ENCODE results near the gene KRTAP9-9. TPM values are rescaled to one million over a fixed set of nuclear protein-coding genes. Genes with fewer than 3 reads are reported as not detected.

KRTAP9-9 gene
- total RNA-seq, 1 experiment from 2014 or later = not detected

Small RNAs within 50 kb of the gene (small RNA-seq; reads per million reads assigned to genes)
- 0 reads per million in 2 experiments for gene KRTAP9-10P

Other genes with a start within 250 kb of the KRTAP9-9 start
- gene KRTAP3-1, start 246.3 kb upstream of the KRTAP9-9 start, total RNA-seq (2014; rRNA removed; shearing (Covaris generic)) = not detected in 2 replicates
- not detected in 2 replicates for gene KRTAP1-5, start 228.2 kb upstream of the KRTAP9-9 start, total RNA-seq (2014; rRNA removed; shearing (Covaris generic))
- not detected in 2 replicates for gene KRTAP1-4, start 225.2 kb upstream of the KRTAP9-9 start, total RNA-seq (2014; rRNA removed; shearing (Covaris generic))
- gene KRTAP1-3, start 220.5 kb upstream of the KRTAP9-9 start, total RNA-seq (2014; rRNA removed; shearing (Covaris generic)) = not detected in 2 replicates
- gene KRTAP1-1, start 213.9 kb upstream of the KRTAP9-9 start, total RNA-seq (2014; rRNA removed; shearing (Covaris generic)) = not detected in 2 replicates
- not detected in 2 replicates for gene KRTAP2-1, start 208.1 kb upstream of the KRTAP9-9 start, total RNA-seq (2014; rRNA removed; shearing (Covaris generic))
- gene KRTAP2-2, start 200.2 kb upstream of the KRTAP9-9 start, total RNA-seq (2014; rRNA removed; shearing (Covaris generic)) = not detected in 2 replicates
- not detected in 2 replicates for gene KRTAP2-3, start 195.3 kb upstream of the KRTAP9-9 start, total RNA-seq (2014; rRNA removed; shearing (Covaris generic))
- not detected in 2 replicates for gene KRTAP2-4, start 189.5 kb upstream of the KRTAP9-9 start, total RNA-seq (2014; rRNA removed; shearing (Covaris generic))
- not detected in 2 replicates for gene KRTAP4-7, start 171.2 kb upstream of the KRTAP9-9 start, total RNA-seq (2014; rRNA removed; shearing (Covaris generic))
- not detected in 2 replicates for gene KRTAP4-8, start 157.2 kb upstream of the KRTAP9-9 start, total RNA-seq (2014; rRNA removed; shearing (Covaris generic))
- not detected in 2 replicates for gene KRTAP4-16, start 153.2 kb upstream of the KRTAP9-9 start, total RNA-seq (2014; rRNA removed; shearing (Covaris generic))
- gene KRTAP4-9, start 150.0 kb upstream of the KRTAP9-9 start, total RNA-seq (2014; rRNA removed; shearing (Covaris generic)) = not detected in 2 replicates
- not detected in 2 replicates for gene KRTAP4-11, start 137.0 kb upstream of the KRTAP9-9 start, total RNA-seq (2014; rRNA removed; shearing (Covaris generic))
- not detected in 2 replicates for gene KRTAP4-12, start 131.2 kb upstream of the KRTAP9-9 start, total RNA-seq (2014; rRNA removed; shearing (Covaris generic))
- not detected in 2 replicates for gene KRTAP4-6, start 114.8 kb upstream of the KRTAP9-9 start, total RNA-seq (2014; rRNA removed; shearing (Covaris generic))
- not detected in 2 replicates for gene KRTAP4-5, start 105.6 kb upstream of the KRTAP9-9 start, total RNA-seq (2014; rRNA removed; shearing (Covaris generic))
- gene KRTAP4-4, start 94.6 kb upstream of the KRTAP9-9 start, total RNA-seq (2014; rRNA removed; shearing (Covaris generic)) = not detected in 2 replicates
- not detected in 2 replicates for gene KRTAP4-3, start 87.2 kb upstream of the KRTAP9-9 start, total RNA-seq (2014; rRNA removed; shearing (Covaris generic))
- not detected in 2 replicates for gene KRTAP4-2, start 77.2 kb upstream of the KRTAP9-9 start, total RNA-seq (2014; rRNA removed; shearing (Covaris generic))
- gene KRTAP4-1, start 70.5 kb upstream of the KRTAP9-9 start, total RNA-seq (2014; rRNA removed; shearing (Covaris generic)) = 0.17 TPM in 1 of 2 replicates, not detected in the other
- gene KRTAP9-1, start 65.5 kb upstream of the KRTAP9-9 start, total RNA-seq (2014; rRNA removed; shearing (Covaris generic)) = not detected in 2 replicates
- gene KRTAP9-2, start 28.7 kb upstream of the KRTAP9-9 start, total RNA-seq (2014; rRNA removed; shearing (Covaris generic)) = not detected in 2 replicates
- not detected in 2 replicates for gene KRTAP9-3, start 22.9 kb upstream of the KRTAP9-9 start, total RNA-seq (2014; rRNA removed; shearing (Covaris generic))
- gene KRTAP9-8, start 17.4 kb upstream of the KRTAP9-9 start, total RNA-seq (2014; rRNA removed; shearing (Covaris generic)) = not detected in 2 replicates
- not detected in 2 replicates for gene KRTAP9-4, start 5.7 kb upstream of the KRTAP9-9 start, total RNA-seq (2014; rRNA removed; shearing (Covaris generic))
- not detected in 2 replicates for gene KRTAP9-6, start 10.0 kb downstream of the KRTAP9-9 start, total RNA-seq (2014; rRNA removed; shearing (Covaris generic))
- not detected in 2 replicates for gene KRTAP9-7, start 20.3 kb downstream of the KRTAP9-9 start, total RNA-seq (2014; rRNA removed; shearing (Covaris generic))
- not detected in 2 replicates for gene KRTAP29-1, start 47.5 kb downstream of the KRTAP9-9 start, total RNA-seq (2014; rRNA removed; shearing (Covaris generic))
- gene KRTAP16-1, start 53.9 kb downstream of the KRTAP9-9 start, total RNA-seq (2014; rRNA removed; shearing (Covaris generic)) = not detected in 2 replicates
- gene KRTAP17-1, start 60.3 kb downstream of the KRTAP9-9 start, total RNA-seq (2014; rRNA removed; shearing (Covaris generic)) = not detected in 2 replicates
- not detected in 2 replicates for gene KRT33A, start 95.4 kb downstream of the KRTAP9-9 start, total RNA-seq (2014; rRNA removed; shearing (Covaris generic))
- not detected in 2 replicates for gene KRT33B, start 114.4 kb downstream of the KRTAP9-9 start, total RNA-seq (2014; rRNA removed; shearing (Covaris generic))
- 0.10 TPM in 1 of 2 replicates, not detected in the other for gene KRT34, start 126.9 kb downstream of the KRTAP9-9 start, total RNA-seq (2014; rRNA removed; shearing (Covaris generic))
- not detected in 2 replicates for gene KRT31, start 142.2 kb downstream of the KRTAP9-9 start, total RNA-seq (2014; rRNA removed; shearing (Covaris generic))
- gene KRT37, start 169.2 kb downstream of the KRTAP9-9 start, total RNA-seq (2014; rRNA removed; shearing (Covaris generic)) = not detected in 2 replicates
- not detected in 2 replicates for gene KRT38, start 185.6 kb downstream of the KRTAP9-9 start, total RNA-seq (2014; rRNA removed; shearing (Covaris generic))
- not detected in 2 replicates for gene KRT32, start 212.0 kb downstream of the KRTAP9-9 start, total RNA-seq (2014; rRNA removed; shearing (Covaris generic))
- gene KRT35, start 225.8 kb downstream of the KRTAP9-9 start, total RNA-seq (2014; rRNA removed; shearing (Covaris generic)) = not detected in 2 replicates
- not detected in 2 replicates for gene KRT36, start 234.5 kb downstream of the KRTAP9-9 start, total RNA-seq (2014; rRNA removed; shearing (Covaris generic))

Measured in NCI-H460 (cell line).